SK-N-SH treated with all-trans-retinoic acid at 6 μM for 48 hours (cell line): ENCODE results near the gene HRH1.

Experiments used
- ATAC-seq: fragments of 200-7000 bp; cut with Tn5 transposase; 3 replicates; pipeline ENCODE4 v1.9.1; 2020; ENCODE audit warnings: mild to moderate bottlenecking, moderate library complexity
- ARNTL ChIP-seq: fragments of 450-650 bp; formaldehyde crosslinking; IDR thresholded peaks from 2 replicates; pipeline ENCODE4 v1.5.0; 2020; ENCODE audit warnings: low read depth, mild to moderate bottlenecking, moderate library complexity, borderline replicate concordance
- BACH2 ChIP-seq: fragments of 250-450 bp; sonication (Bioruptor Pico); IDR thresholded peaks from 2 replicates; pipeline ENCODE4 v1.9.0; 2021; ENCODE audit warnings: mild to moderate bottlenecking, borderline replicate concordance
- CSDC2 ChIP-seq: fragments of 250-450 bp; sonication (Bioruptor Pico); IDR thresholded peaks from 2 replicates; pipeline ENCODE4 v1.5.0; 2020; ENCODE audit warnings: mild to moderate bottlenecking, moderate library complexity
- CSRNP3 ChIP-seq: fragments of 250-450 bp; sonication (Bioruptor Pico); IDR thresholded peaks from 2 replicates; pipeline ENCODE4 v1.5.1; 2021; ENCODE audit warnings: mild to moderate bottlenecking, moderate library complexity
- ESRRG ChIP-seq: fragments of 250-450 bp; sonication (Bioruptor Pico); IDR thresholded peaks from 2 replicates; pipeline ENCODE4 v1.6.1; 2021; ENCODE audit warnings: mild to moderate bottlenecking
- GLIS3 ChIP-seq: fragments of 250-450 bp; sonication (Bioruptor Pico); IDR thresholded peaks from 2 replicates; pipeline ENCODE4 v1.5.0; 2020; ENCODE audit warnings: mild to moderate bottlenecking, moderate library complexity
- ISL1 ChIP-seq: fragments of 250-450 bp; sonication (Bioruptor Pico); IDR thresholded peaks from 2 replicates; pipeline ENCODE4 v2.1.2; 2022; ENCODE audit warnings: mild to moderate bottlenecking, moderate library complexity
- OSR1 ChIP-seq: fragments of 250-450 bp; sonication (Bioruptor Pico); IDR thresholded peaks from 2 replicates; pipeline ENCODE4 v1.8.0; 2022; ENCODE audit warnings: moderate library complexity, mild to moderate bottlenecking, inconsistent platforms
- PATZ1 ChIP-seq: fragments of 250-450 bp; sonication (Bioruptor Pico); IDR thresholded peaks from 2 replicates; pipeline ENCODE4 v1.8.0; 2020; ENCODE audit warnings: mild to moderate bottlenecking, moderate library complexity, borderline replicate concordance
- PPARA ChIP-seq: fragments of 250-450 bp; sonication (Bioruptor Pico); IDR thresholded peaks from 2 replicates; pipeline ENCODE4 v1.5.0; 2020; ENCODE audit warnings: mild to moderate bottlenecking, borderline replicate concordance
- RARB ChIP-seq: fragments of 250-450 bp; sonication (Bioruptor Pico); IDR thresholded peaks from 2 replicates; pipeline ENCODE4 v1.8.0; 2021; ENCODE audit warnings: mild to moderate bottlenecking, moderate library complexity
- SNAI2 ChIP-seq: fragments of 250-450 bp; sonication (Bioruptor Pico); IDR thresholded peaks from 2 replicates; pipeline ENCODE4 v1.5.0; 2020; ENCODE audit warnings: mild to moderate bottlenecking, moderate library complexity
- TCF4 ChIP-seq: fragments of 250-450 bp; sonication (Bioruptor Pico); IDR thresholded peaks from 2 replicates; pipeline ENCODE4 v1.8.0; 2021; ENCODE audit warnings: mild to moderate bottlenecking, moderate library complexity, borderline replicate concordance
- TOX ChIP-seq: fragments of 250-450 bp; sonication (Bioruptor Pico); IDR thresholded peaks from 2 replicates; pipeline ENCODE4 v1.8.0; 2021; ENCODE audit warnings: mild to moderate bottlenecking, moderate library complexity, borderline replicate concordance
- ZC3H10 ChIP-seq: fragments of 250-450 bp; sonication (Bioruptor Pico); IDR thresholded peaks from 2 replicates; pipeline ENCODE4 v1.5.1; 2021; ENCODE audit warnings: mild to moderate bottlenecking, moderate library complexity
- ZFP3 ChIP-seq: fragments of 250-450 bp; sonication (Bioruptor Pico); IDR thresholded peaks from 2 replicates; pipeline ENCODE4 v1.5.0; 2020; ENCODE audit warnings: mild to moderate bottlenecking, moderate library complexity
- ZFP30 ChIP-seq: fragments of 450-650 bp; formaldehyde crosslinking; IDR thresholded peaks from 2 replicates; pipeline ENCODE4 v1.5.0; 2022; ENCODE audit warnings: mild to moderate bottlenecking, moderate library complexity
- ZNF70 ChIP-seq: fragments of 450-650 bp; formaldehyde crosslinking; IDR thresholded peaks from 2 replicates; pipeline ENCODE4 v1.5.0; 2020; ENCODE audit warnings: mild to moderate bottlenecking, moderate library complexity
- TF ChIP-seq, protein P1 (sequence below): fragments of 250-450 bp; sonication (Bioruptor Pico); IDR thresholded peaks from 2 replicates; pipeline ENCODE4 v1.5.0; 2020; ENCODE audit warnings: mild to moderate bottlenecking, moderate library complexity
- TF ChIP-seq, protein P2 (sequence below): fragments of 250-450 bp; sonication (Bioruptor Pico); IDR thresholded peaks from 2 replicates; pipeline ENCODE4 v1.8.0; 2021; ENCODE audit warnings: low read depth, mild to moderate bottlenecking, moderate library complexity, borderline replicate concordance
- TF ChIP-seq, protein P3 (sequence below): fragments of 250-450 bp; sonication (Bioruptor Pico); IDR thresholded peaks from 2 replicates; pipeline ENCODE4 v1.5.1; 2020; ENCODE audit warnings: low read depth, mild to moderate bottlenecking, moderate library complexity

HRH1 gene

GRCh38 chr3:11291808-11292207 is 137.5 kb downstream of the HRH1 start (continued):
- TF ChIP-seq, protein P1, sequence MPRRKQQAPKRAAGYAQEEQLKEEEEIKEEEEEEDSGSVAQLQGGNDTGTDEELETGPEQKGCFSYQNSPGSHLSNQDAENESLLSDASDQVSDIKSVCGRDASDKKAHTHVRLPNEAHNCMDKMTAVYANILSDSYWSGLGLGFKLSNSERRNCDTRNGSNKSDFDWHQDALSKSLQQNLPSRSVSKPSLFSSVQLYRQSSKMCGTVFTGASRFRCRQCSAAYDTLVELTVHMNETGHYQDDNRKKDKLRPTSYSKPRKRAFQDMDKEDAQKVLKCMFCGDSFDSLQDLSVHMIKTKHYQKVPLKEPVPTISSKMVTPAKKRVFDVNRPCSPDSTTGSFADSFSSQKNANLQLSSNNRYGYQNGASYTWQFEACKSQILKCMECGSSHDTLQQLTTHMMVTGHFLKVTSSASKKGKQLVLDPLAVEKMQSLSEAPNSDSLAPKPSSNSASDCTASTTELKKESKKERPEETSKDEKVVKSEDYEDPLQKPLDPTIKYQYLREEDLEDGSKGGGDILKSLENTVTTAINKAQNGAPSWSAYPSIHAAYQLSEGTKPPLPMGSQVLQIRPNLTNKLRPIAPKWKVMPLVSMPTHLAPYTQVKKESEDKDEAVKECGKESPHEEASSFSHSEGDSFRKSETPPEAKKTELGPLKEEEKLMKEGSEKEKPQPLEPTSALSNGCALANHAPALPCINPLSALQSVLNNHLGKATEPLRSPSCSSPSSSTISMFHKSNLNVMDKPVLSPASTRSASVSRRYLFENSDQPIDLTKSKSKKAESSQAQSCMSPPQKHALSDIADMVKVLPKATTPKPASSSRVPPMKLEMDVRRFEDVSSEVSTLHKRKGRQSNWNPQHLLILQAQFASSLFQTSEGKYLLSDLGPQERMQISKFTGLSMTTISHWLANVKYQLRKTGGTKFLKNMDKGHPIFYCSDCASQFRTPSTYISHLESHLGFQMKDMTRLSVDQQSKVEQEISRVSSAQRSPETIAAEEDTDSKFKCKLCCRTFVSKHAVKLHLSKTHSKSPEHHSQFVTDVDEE (CRISPR knock-in tag) = no peak

DNA sequence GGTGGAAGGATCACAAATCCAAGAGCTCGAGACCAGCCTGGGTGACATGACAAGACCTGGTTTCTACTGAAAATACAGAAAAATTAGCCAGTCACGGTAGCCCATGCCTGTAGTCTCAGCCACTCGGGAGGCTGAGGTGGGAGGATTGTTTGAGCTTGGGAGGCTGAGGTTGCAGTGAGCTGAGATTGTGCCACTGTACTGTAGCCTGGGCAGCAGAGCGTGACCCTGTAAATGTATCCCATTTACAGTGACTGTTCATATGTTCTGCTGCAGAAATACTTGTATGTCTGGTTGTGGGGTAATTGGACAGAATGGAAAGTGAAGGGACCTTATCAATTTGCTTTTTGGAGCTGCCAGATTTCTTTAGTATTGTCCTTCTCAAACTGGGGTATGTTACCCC is 142.8 kb downstream of the HRH1 start:
- no peak for ATAC-seq
- TF ChIP-seq PPARA (CRISPR knock-in tag) (no peak), ISL1 (no peak), SNAI2 (CRISPR knock-in tag) (no peak), ZFP3 (no peak), TCF4 (no peak)

DNA sequence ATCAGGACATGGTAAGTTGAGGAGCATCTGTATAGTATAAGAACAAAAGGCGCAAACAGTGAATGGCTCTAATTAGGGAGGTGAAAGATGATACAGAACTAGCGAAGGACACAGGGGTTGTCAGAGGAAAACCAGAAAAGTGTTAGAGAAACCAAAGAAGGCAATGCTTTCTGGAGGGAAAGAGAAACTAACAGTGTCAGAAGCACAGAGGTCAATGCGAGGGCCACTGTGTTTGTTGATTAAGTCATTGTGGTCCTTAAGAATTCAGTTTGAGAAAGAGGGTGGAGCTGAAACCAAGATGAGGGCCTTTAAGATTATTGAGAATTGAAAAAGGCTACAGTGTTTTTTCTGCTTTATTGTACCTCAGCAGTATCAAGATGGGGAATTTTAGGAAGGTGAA is 146.7 kb downstream of the HRH1 start:
- no peak for TF ChIP-seq TCF4
- no peak for TF ChIP-seq OSR1 (CRISPR knock-in tag)
- TF ChIP-seq SNAI2 (CRISPR knock-in tag) = no peak
- no peak for TF ChIP-seq ZC3H10 (CRISPR knock-in tag)
- no peak for TF ChIP-seq ZFP3
- TF ChIP-seq ZNF70 = no peak
- no peak for TF ChIP-seq BACH2 (CRISPR knock-in tag)
- ATAC-seq = no peak

GRCh38 chr3:11302444-11302843 is 148.2 kb downstream of the HRH1 start:
- no peak for ATAC-seq
- TF ChIP-seq, protein P2, sequence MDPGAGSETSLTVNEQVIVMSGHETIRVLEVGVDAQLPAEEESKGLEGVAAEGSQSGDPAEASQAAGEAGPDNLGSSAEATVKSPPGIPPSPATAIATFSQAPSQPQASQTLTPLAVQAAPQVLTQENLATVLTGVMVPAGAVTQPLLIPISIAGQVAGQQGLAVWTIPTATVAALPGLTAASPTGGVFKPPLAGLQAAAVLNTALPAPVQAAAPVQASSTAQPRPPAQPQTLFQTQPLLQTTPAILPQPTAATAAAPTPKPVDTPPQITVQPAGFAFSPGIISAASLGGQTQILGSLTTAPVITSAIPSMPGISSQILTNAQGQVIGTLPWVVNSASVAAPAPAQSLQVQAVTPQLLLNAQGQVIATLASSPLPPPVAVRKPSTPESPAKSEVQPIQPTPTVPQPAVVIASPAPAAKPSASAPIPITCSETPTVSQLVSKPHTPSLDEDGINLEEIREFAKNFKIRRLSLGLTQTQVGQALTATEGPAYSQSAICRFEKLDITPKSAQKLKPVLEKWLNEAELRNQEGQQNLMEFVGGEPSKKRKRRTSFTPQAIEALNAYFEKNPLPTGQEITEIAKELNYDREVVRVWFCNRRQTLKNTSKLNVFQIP (CRISPR knock-in tag) = no peak
- TF ChIP-seq BACH2 (CRISPR knock-in tag) (no peak), TCF4 (no peak), ZFP3 (no peak), CSRNP3 (no peak), ZC3H10 (CRISPR knock-in tag) (no peak), TOX (CRISPR knock-in tag) (no peak), CSDC2 (CRISPR knock-in tag) (no peak), PATZ1 (CRISPR knock-in tag) (no peak), ZFP30 (no peak), GLIS3 (CRISPR knock-in tag) (no peak), RARB (CRISPR knock-in tag) (no peak), OSR1 (CRISPR knock-in tag) (no peak), ESRRG (CRISPR knock-in tag) (no peak), ZNF70 (no peak), ARNTL (CRISPR knock-in tag) (no peak), ISL1 (no peak)
- TF ChIP-seq, protein P3, sequence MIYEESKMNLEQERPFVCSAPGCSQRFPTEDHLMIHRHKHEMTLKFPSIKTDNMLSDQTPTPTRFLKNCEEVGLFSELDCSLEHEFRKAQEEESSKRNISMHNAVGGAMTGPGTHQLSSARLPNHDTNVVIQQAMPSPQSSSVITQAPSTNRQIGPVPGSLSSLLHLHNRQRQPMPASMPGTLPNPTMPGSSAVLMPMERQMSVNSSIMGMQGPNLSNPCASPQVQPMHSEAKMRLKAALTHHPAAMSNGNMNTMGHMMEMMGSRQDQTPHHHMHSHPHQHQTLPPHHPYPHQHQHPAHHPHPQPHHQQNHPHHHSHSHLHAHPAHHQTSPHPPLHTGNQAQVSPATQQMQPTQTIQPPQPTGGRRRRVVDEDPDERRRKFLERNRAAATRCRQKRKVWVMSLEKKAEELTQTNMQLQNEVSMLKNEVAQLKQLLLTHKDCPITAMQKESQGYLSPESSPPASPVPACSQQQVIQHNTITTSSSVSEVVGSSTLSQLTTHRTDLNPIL (CRISPR knock-in tag) = no peak
- TF ChIP-seq, protein P1 (CRISPR knock-in tag) = no peak
